ENCODE measurements around the gene NHSL2.

- TF ChIP-seq CTCF (conservative IDR thresholded peaks at IDR 0.05; ENCODE audit: low read depth in 2 of 2) (no peak), CREB1 (CRISPR knock-in tag; IDR thresholded peaks at IDR 0.05; ENCODE audit: low read depth) (no peak), POLR2AphosphoS5 (IDR thresholded peaks at IDR 0.05; ENCODE audit: low read depth) (no peak), REST (IDR thresholded peaks at IDR 0.05; ENCODE audit: unreplicated experiment) (no peak), JUNB (IDR thresholded peaks at IDR 0.05; ENCODE audit: unreplicated experiment) (no peak), EZH2 (IDR thresholded peaks at IDR 0.05; ENCODE audit: low read depth, unreplicated experiment) (no peak)
- TF ChIP-seq, protein P1, sequence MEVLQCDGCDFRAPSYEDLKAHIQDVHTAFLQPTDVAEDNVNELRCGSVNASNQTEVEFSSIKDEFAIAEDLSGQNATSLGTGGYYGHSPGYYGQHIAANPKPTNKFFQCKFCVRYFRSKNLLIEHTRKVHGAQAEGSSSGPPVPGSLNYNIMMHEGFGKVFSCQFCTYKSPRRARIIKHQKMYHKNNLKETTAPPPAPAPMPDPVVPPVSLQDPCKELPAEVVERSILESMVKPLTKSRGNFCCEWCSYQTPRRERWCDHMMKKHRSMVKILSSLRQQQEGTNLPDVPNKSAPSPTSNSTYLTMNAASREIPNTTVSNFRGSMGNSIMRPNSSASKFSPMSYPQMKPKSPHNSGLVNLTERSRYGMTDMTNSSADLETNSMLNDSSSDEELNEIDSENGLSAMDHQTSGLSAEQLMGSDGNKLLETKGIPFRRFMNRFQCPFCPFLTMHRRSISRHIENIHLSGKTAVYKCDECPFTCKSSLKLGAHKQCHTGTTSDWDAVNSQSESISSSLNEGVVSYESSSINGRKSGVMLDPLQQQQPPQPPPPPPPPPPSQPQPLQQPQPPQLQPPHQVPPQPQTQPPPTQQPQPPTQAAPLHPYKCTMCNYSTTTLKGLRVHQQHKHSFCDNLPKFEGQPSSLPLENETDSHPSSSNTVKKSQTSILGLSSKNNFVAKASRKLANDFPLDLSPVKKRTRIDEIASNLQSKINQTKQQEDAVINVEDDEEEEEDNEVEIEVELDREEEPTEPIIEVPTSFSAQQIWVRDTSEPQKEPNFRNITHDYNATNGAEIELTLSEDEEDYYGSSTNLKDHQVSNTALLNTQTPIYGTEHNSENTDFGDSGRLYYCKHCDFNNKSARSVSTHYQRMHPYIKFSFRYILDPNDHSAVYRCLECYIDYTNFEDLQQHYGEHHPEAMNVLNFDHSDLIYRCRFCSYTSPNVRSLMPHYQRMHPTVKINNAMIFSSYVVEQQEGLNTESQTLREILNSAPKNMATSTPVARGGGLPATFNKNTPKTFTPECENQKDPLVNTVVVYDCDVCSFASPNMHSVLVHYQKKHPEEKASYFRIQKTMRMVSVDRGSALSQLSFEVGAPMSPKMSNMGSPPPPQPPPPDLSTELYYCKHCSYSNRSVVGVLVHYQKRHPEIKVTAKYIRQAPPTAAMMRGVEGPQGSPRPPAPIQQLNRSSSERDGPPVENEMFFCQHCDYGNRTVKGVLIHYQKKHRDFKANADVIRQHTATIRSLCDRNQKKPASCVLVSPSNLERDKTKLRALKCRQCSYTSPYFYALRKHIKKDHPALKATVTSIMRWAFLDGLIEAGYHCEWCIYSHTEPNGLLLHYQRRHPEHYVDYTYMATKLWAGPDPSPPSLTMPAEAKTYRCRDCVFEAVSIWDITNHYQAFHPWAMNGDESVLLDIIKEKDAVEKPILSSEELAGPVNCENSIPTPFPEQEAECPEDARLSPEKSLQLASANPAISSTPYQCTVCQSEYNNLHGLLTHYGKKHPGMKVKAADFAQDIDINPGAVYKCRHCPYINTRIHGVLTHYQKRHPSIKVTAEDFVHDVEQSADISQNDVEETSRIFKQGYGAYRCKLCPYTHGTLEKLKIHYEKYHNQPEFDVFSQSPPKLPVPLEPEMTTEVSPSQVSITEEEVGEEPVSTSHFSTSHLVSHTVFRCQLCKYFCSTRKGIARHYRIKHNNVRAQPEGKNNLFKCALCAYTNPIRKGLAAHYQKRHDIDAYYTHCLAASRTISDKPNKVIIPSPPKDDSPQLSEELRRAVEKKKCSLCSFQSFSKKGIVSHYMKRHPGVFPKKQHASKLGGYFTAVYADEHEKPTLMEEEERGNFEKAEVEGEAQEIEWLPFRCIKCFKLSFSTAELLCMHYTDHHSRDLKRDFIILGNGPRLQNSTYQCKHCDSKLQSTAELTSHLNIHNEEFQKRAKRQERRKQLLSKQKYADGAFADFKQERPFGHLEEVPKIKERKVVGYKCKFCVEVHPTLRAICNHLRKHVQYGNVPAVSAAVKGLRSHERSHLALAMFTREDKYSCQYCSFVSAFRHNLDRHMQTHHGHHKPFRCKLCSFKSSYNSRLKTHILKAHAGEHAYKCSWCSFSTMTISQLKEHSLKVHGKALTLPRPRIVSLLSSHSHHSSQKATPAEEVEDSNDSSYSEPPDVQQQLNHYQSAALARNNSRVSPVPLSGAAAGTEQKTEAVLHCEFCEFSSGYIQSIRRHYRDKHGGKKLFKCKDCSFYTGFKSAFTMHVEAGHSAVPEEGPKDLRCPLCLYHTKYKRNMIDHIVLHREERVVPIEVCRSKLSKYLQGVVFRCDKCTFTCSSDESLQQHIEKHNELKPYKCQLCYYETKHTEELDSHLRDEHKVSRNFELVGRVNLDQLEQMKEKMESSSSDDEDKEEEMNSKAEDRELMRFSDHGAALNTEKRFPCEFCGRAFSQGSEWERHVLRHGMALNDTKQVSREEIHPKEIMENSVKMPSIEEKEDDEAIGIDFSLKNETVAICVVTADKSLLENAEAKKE (CRISPR knock-in tag; IDR thresholded peaks at IDR 0.05): no peak
Observed at GRCh38 chrX:72094894-72095293, 184.2 kb downstream of the NHSL2 start.

Measured in GM23338 (cell line).